Mononuclear cell (primary cell): ENCODE results near the gene PROSER3. TPM values are rescaled to one million over a fixed set of nuclear protein-coding genes. Genes with fewer than 3 reads are reported as not detected.

Experiments
- H3K27me3 ChIP-seq: 2 replicates; pipeline ENCODE4 v1.6.0; 2011; ENCODE audit warnings: low read length, control low read depth; ENCODE audit not compliant: insufficient read depth
- H3K4me1 ChIP-seq: 2 replicates; pipeline ENCODE4 v1.5.1; 2011; ENCODE audit warnings: mild to moderate bottlenecking, low read length, control low read depth; ENCODE audit not compliant: insufficient read depth
- H3K4me3 ChIP-seq: 2 replicates; pipeline ENCODE4 v1.5.1; 2011; ENCODE audit warnings: mild to moderate bottlenecking, low read length, moderate library complexity
- H3K9me3 ChIP-seq: 2 replicates; pipeline ENCODE4 v1.5.1; 2011; ENCODE audit warnings: low read depth, mild to moderate bottlenecking, control low read depth, low read length
- total RNA-seq: library from RNA; depleted of rRNA; stranded (reverse); fragments of >200 nt; gene quantifications from one replicate; pipeline ENCODE4 v1.2.3, GENCODE V29; 2012

Gene PROSER3
- total RNA-seq, 1 donor = 5.1 TPM

DNA sequence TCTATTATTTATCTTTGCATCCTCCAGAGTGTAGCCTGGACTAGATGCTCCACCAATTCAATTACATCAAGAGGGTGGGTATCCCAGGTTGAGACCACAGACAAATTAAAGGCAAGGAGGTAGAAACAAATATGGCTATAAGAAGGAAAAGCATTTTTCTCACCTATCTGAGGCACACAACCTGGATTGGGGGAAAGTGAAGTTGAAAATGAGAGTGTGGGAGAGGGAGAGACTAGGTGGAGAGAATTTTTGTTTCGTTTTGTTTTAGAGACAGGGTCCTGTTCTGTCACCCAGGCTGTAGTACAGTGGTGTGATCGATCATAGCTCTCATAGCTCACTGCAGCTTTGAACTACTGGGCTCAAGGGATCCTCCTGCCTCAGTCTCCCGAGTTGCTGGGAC is 60.5 kb downstream of the PROSER3 start:
- Histone ChIP-seq H3K27me3 (peaks cover 3% of the 10 kb centered on the region), H3K4me1 (no peaks in the 10 kb centered on the region), H3K4me3 (no peak overlapping the region), H3K9me3 (no peaks in the 10 kb centered on the region)

Other genes with a start within 250 kb of the PROSER3 start
- gene DMKN, start 244.5 kb upstream of the PROSER3 start, total RNA-seq = not detected
- not detected for gene SBSN, start 229.9 kb upstream of the PROSER3 start, total RNA-seq
- not detected for gene GAPDHS, start 224.7 kb upstream of the PROSER3 start, total RNA-seq
- 25.9 TPM for gene TMEM147, start 212.6 kb upstream of the PROSER3 start, total RNA-seq
- not detected for gene ATP4A, start 194.5 kb upstream of the PROSER3 start, total RNA-seq
- not detected for gene PMIS2, start 172.0 kb upstream of the PROSER3 start, total RNA-seq
- 6.0 TPM for gene HAUS5, start 145.4 kb upstream of the PROSER3 start, total RNA-seq
- gene RBM42, start 129.1 kb upstream of the PROSER3 start, total RNA-seq = 16.0 TPM
- gene ETV2, start 116.4 kb upstream of the PROSER3 start, total RNA-seq = not detected
- gene COX6B1, start 109.9 kb upstream of the PROSER3 start, total RNA-seq = 219 TPM
- gene UPK1A, start 91.7 kb upstream of the PROSER3 start, total RNA-seq = not detected
- 0.42 TPM for gene ZBTB32, start 53.6 kb upstream of the PROSER3 start, total RNA-seq
- gene KMT2B, start 40.2 kb upstream of the PROSER3 start, total RNA-seq = 10.8 TPM
- gene IGFLR1, start 15.7 kb upstream of the PROSER3 start, total RNA-seq = 8.7 TPM
- gene U2AF1L4, start 12.8 kb upstream of the PROSER3 start, total RNA-seq = 18.4 TPM
- 8.0 TPM for gene PSENEN, start 12.5 kb upstream of the PROSER3 start, total RNA-seq
- 1.9 TPM for gene LIN37, start 9.6 kb upstream of the PROSER3 start, total RNA-seq
- not detected for gene HSPB6, start 1.1 kb upstream of the PROSER3 start, total RNA-seq
- gene ARHGAP33, start 17.4 kb downstream of the PROSER3 start, total RNA-seq = 4.1 TPM
- not detected for gene PRODH2, start 54.7 kb downstream of the PROSER3 start, total RNA-seq
- gene NPHS1, start 94.3 kb downstream of the PROSER3 start, total RNA-seq = not detected
- 0.10 TPM for gene KIRREL2, start 98.7 kb downstream of the PROSER3 start, total RNA-seq
- not detected for gene APLP1, start 110.4 kb downstream of the PROSER3 start, total RNA-seq
- 128 TPM for gene NFKBID, start 142.4 kb downstream of the PROSER3 start, total RNA-seq
- gene HCST, start 144.4 kb downstream of the PROSER3 start, total RNA-seq = 58.1 TPM
- 286 TPM for gene TYROBP, start 150.1 kb downstream of the PROSER3 start, total RNA-seq
- 1.3 TPM for gene LRFN3, start 178.2 kb downstream of the PROSER3 start, total RNA-seq
- gene SDHAF1, start 237.0 kb downstream of the PROSER3 start, total RNA-seq = 8.3 TPM